ENCODE measurements around the gene MMP8. TPM values are rescaled to one million over a fixed set of nuclear protein-coding genes. Genes with fewer than 3 reads are reported as not detected.
"Not testable (repeated sequence)": the region's sequence is repeated elsewhere in the genome, so short reads cannot be mapped to it uniquely, and the experiment has no call there.

MMP8 gene
- total RNA-seq, 1 donor from 2014 or later = not detected

- H3K27ac Mint-ChIP-seq (ENCODE audit: unreplicated experiment) = no peak overlapping the region
- no peak for DNase-seq (ENCODE audit: extremely low spot score, unreplicated experiment)
- H3K4me3 Mint-ChIP-seq (ENCODE audit: unreplicated experiment) = no peak overlapping the region
- no peak for TF ChIP-seq CTCF (IDR thresholded peaks at IDR 0.05)
- peaks cover 2% of the 10 kb centered on the region for H3K27me3 Mint-ChIP-seq (ENCODE audit: unreplicated experiment)
- no peaks in the 10 kb centered on the region for H3K36me3 Mint-ChIP-seq (ENCODE audit: unreplicated experiment)
- H3K9me3 Mint-ChIP-seq (ENCODE audit: unreplicated experiment) = peaks cover 8% of the 10 kb centered on the region
- H3K4me1 Mint-ChIP-seq (ENCODE audit: unreplicated experiment) = no peaks in the 10 kb centered on the region
Observed at GRCh38 chr11:102753267-102753666, 28.5 kb upstream of the MMP8 start.

DNA sequence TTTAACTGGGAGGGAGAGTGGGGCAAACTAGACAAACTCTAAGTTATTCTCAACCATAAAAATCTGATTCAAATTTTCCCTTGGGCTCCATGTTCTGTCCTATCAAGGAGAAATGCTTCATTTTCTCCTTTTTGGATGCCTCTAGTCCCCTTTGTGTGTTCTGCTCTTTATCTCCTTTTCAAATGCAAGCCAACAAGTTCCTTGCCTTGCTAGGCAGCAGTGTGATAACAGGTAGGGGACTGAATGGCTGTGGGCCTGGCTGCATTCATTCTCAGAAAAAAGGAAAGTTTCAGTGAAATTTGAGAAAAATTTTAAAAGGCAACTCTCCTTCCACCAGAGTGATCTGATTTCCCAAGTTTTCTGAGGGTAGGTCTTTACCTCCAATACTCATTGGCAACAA is 26.9 kb upstream of the MMP8 start:
- Mint-ChIP-seq H3K36me3 (ENCODE audit: unreplicated experiment) (peaks cover 2% of the 10 kb centered on the region), H3K9me3 (ENCODE audit: unreplicated experiment) (peaks cover 19% of the 10 kb centered on the region), H3K4me3 (ENCODE audit: unreplicated experiment) (no peak overlapping the region), H3K27ac (ENCODE audit: unreplicated experiment) (no peak overlapping the region), H3K4me1 (ENCODE audit: unreplicated experiment) (peaks cover 8% of the 10 kb centered on the region), H3K27me3 (ENCODE audit: unreplicated experiment) (peaks cover 2% of the 10 kb centered on the region)
- DNase-seq (ENCODE audit: extremely low spot score, unreplicated experiment) = no peak
- no peak for TF ChIP-seq CTCF (IDR thresholded peaks at IDR 0.05)

DNA sequence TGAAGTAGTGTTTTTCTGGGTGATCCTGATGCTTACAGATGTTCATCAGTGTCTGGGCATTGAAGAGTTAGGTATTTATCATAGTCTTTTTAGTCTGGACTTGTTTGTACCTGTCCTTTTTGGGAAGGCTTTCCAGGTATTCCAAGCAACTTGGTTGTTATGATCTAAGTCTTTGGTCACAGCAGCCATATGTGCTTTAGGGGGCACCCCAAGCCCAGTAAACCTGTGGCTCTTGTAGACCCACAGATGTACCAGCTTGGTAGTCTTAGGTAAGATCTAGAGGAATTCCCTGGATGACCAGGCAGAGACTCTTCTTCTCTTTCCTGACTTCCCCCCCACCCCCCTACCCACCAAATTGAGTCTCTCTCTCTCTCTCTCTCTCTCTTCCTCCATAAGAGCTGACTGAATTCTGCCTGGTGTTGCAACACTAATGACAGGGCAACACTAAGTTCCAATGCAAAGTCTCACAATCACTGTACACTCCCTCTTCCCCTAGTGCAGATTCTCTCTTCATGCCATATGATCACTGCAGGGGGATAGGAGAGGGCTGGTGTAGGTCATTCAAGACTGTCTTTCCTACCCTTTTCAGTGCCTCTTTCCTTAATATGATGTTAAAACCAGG is 24.5 kb upstream of the MMP8 start:
- H3K27me3 Mint-ChIP-seq (ENCODE audit: unreplicated experiment) = peaks cover 2% of the 10 kb centered on the region
- DNase-seq (ENCODE audit: extremely low spot score, unreplicated experiment) = no peak
- no peak overlapping the region for H3K4me3 Mint-ChIP-seq (ENCODE audit: unreplicated experiment)
- H3K36me3 Mint-ChIP-seq (ENCODE audit: unreplicated experiment) = peaks cover 2% of the 10 kb centered on the region
- H3K27ac Mint-ChIP-seq (ENCODE audit: unreplicated experiment) = no peak overlapping the region
- TF ChIP-seq CTCF (IDR thresholded peaks at IDR 0.05) = no peak
- peaks cover 8% of the 10 kb centered on the region for H3K4me1 Mint-ChIP-seq (ENCODE audit: unreplicated experiment)
- H3K9me3 Mint-ChIP-seq (ENCODE audit: unreplicated experiment) = peaks cover 19% of the 10 kb centered on the region

DNA sequence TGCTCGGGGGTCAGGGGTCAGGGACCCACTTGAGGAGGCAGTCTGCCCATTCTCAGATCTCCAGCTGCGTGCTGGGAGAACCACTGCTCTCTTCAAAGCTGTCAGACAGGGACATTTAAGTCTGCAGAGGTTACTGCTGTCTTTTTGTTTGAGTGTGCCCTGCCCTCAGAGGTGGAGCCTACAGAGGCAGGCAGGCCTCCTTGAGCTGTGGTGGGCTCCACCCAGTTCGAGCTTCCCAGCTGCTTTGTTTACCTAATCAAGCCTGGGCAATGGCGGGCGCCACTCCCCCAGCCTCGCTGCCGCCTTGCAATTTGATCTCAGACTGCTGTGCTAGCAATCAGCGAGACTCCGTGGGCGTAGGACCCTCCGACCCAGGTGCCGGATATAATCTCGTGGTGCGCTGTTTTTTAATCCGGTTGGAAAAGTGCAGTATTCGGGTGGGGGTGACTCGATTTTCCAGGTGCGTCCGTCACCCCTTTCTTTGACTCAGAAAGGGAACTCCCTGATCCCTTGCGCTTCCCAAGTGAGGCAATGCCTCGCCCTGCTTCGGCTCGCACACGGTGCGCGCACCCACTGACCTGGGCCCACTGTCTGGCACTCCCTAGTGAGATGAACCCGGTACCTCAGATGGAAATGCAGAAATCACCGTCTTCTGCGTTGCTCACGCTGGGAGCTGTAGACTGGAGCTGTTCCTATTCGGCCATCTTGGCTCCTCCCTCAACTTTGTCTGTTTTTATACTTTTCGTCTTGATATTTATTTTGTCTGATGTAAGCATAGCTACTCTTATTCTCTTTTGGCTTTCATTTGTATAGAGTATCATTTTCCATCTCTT is 22.2 kb upstream of the MMP8 start:
- not testable (repeated sequence) for H3K4me1 Mint-ChIP-seq (ENCODE audit: unreplicated experiment); H3K36me3 Mint-ChIP-seq (ENCODE audit: unreplicated experiment); H3K27me3 Mint-ChIP-seq (ENCODE audit: unreplicated experiment); DNase-seq (ENCODE audit: extremely low spot score, unreplicated experiment)
- peaks cover 19% of the 10 kb centered on the region for H3K9me3 Mint-ChIP-seq (ENCODE audit: unreplicated experiment)
- H3K27ac Mint-ChIP-seq (ENCODE audit: unreplicated experiment) = peak overlapping the region; percentile 70
- H3K4me3 Mint-ChIP-seq (ENCODE audit: unreplicated experiment) = peak overlapping the region; percentile 80

GRCh38 chr11:102734650-102735049 is 9.9 kb upstream of the MMP8 start:
- H3K27me3 Mint-ChIP-seq (ENCODE audit: unreplicated experiment) = peaks cover 9% of the 10 kb centered on the region
- no peak for DNase-seq (ENCODE audit: extremely low spot score, unreplicated experiment)
- no peak overlapping the region for H3K4me3 Mint-ChIP-seq (ENCODE audit: unreplicated experiment)
- H3K36me3 Mint-ChIP-seq (ENCODE audit: unreplicated experiment) = peaks cover 3% of the 10 kb centered on the region
- no peak overlapping the region for H3K27ac Mint-ChIP-seq (ENCODE audit: unreplicated experiment)
- peaks cover 14% of the 10 kb centered on the region for H3K9me3 Mint-ChIP-seq (ENCODE audit: unreplicated experiment)
- TF ChIP-seq CTCF (IDR thresholded peaks at IDR 0.05) = no peak
- H3K4me1 Mint-ChIP-seq (ENCODE audit: unreplicated experiment) = no peaks in the 10 kb centered on the region

Measured in osteocyte (in vitro differentiated cells).